ENCODE data around the gene ERAP2. TPM values are rescaled to one million over a fixed set of nuclear protein-coding genes. Genes with fewer than 3 reads are reported as not detected.

Gene ERAP2
- total RNA-seq, 1 experiment from 2014 or later = 4.5 TPM

GRCh38 chr5:96843140-96843539 is 33.2 kb upstream of the ERAP2 start:
- H3K9me3 ChIP-seq = no peaks in the 10 kb centered on the region
- intact Hi-C loops (cut with micrococcal nuclease; ENCODE audit: unreplicated experiment) = no loop called here
- ChIA-PET CTCF (no interaction called here), POLR2A (no interaction called here)
- no peaks in the 10 kb centered on the region for H3K9me3 Mint-ChIP-seq (ENCODE audit: unreplicated experiment)
- H3K27me3 ChIP-seq (replicated peaks; ENCODE audit: control insufficient read depth, insufficient read depth, low read length) = no peaks in the 10 kb centered on the region; the same call in 1 of the 2 replicates
- no peak for TF ChIP-seq CTCF (IDR thresholded peaks at IDR 0.05; ENCODE audit: insufficient read depth in 1 of 2, low read depth in 1 of 2, low read length in 1 of 2, severe bottlenecking in 1 of 2, unreplicated experiment in 1 of 2)
- H3K4me1 ChIP-seq = peaks cover 18% of the 10 kb centered on the region; the same call in 1 of the 2 replicates
- H3K36me3 ChIP-seq (ENCODE audit: control insufficient read depth, insufficient read depth, low read length) = no peaks in the 10 kb centered on the region
- H3K4me3 Mint-ChIP-seq (ENCODE audit: unreplicated experiment) = no peak overlapping the region
- H3K4me3 ChIP-seq (ENCODE audit: low read depth, low read length) = no peak overlapping the region
- no peaks in the 10 kb centered on the region for H3K36me3 Mint-ChIP-seq (ENCODE audit: insufficient read depth, unreplicated experiment)
- no peak for DNase-seq
- no peaks in the 10 kb centered on the region for H3K4me1 Mint-ChIP-seq (ENCODE audit: low read depth, unreplicated experiment)
- H3K27ac Mint-ChIP-seq (ENCODE audit: unreplicated experiment) = no peak overlapping the region
- peaks cover 7% of the 10 kb centered on the region for H3K27me3 Mint-ChIP-seq (ENCODE audit: insufficient read depth, unreplicated experiment)
- no TSS peak for BruUV-seq (replicated peaks)

- Mint-ChIP-seq H3K9me3 (ENCODE audit: unreplicated experiment) (no peaks in the 10 kb centered on the region), H3K27me3 (ENCODE audit: insufficient read depth, unreplicated experiment) (peaks cover 7% of the 10 kb centered on the region), H3K36me3 (ENCODE audit: insufficient read depth, unreplicated experiment) (no peaks in the 10 kb centered on the region), H3K4me1 (ENCODE audit: low read depth, unreplicated experiment) (no peaks in the 10 kb centered on the region), H3K27ac (ENCODE audit: unreplicated experiment) (no peak overlapping the region), H3K4me3 (ENCODE audit: unreplicated experiment) (no peak overlapping the region)
- DNase-seq = no peak
- H3K9me3 ChIP-seq = peaks cover 5% of the 10 kb centered on the region; the same call in 1 of the 2 replicates
- TF ChIP-seq CTCF (IDR thresholded peaks at IDR 0.05; ENCODE audit: insufficient read depth in 1 of 2, low read depth in 1 of 2, low read length in 1 of 2, severe bottlenecking in 1 of 2, unreplicated experiment in 1 of 2) = no peak
- H3K4me3 ChIP-seq (ENCODE audit: low read depth, low read length) = no peak overlapping the region
- no peaks in the 10 kb centered on the region for H3K36me3 ChIP-seq (ENCODE audit: control insufficient read depth, insufficient read depth, low read length)
- H3K27me3 ChIP-seq (replicated peaks; ENCODE audit: control insufficient read depth, insufficient read depth, low read length) = no peaks in the 10 kb centered on the region; the same call in 1 of the 2 replicates
- CTCF ChIA-PET = interaction anchor here (0.8 kb wide), 1 partner anchor 92 kb away, joined by 4 read pairs; no protein-coding TSS in a partner anchor
- BruUV-seq (replicated peaks) = no TSS peak
- H3K4me1 ChIP-seq = 0 out of 2 replicates have a peak, but pooled peaks cover 4% of the 10 kb centered on the region
- intact Hi-C loops (cut with micrococcal nuclease; ENCODE audit: unreplicated experiment) = no loop called here
- POLR2A ChIA-PET = no interaction called here
Observed at GRCh38 chr5:96844481-96844990, 31.8 kb upstream of the ERAP2 start.

GRCh38 chr5:96851312-96852062 is 24.8 kb upstream of the ERAP2 start:
- no peak for TF ChIP-seq CTCF (IDR thresholded peaks at IDR 0.05; ENCODE audit: insufficient read depth in 1 of 2, low read depth in 1 of 2, low read length in 1 of 2, severe bottlenecking in 1 of 2, unreplicated experiment in 1 of 2)
- intact Hi-C loops (cut with micrococcal nuclease; ENCODE audit: unreplicated experiment) = no loop called here
- Histone ChIP-seq H3K4me1 (no peaks in the 10 kb centered on the region), H3K4me3 (ENCODE audit: low read depth, low read length) (no peak overlapping the region), H3K36me3 (ENCODE audit: control insufficient read depth, insufficient read depth, low read length) (no peaks in the 10 kb centered on the region), H3K9me3 (peaks cover 5% of the 10 kb centered on the region; the same call in 1 of the 2 replicates), H3K27me3 (replicated peaks; ENCODE audit: control insufficient read depth, insufficient read depth, low read length) (no peaks in the 10 kb centered on the region)
- no peak for DNase-seq
- no peak overlapping the region for H3K4me3 Mint-ChIP-seq (ENCODE audit: unreplicated experiment)
- no peak overlapping the region for H3K27ac Mint-ChIP-seq (ENCODE audit: unreplicated experiment)
- no peaks in the 10 kb centered on the region for H3K36me3 Mint-ChIP-seq (ENCODE audit: insufficient read depth, unreplicated experiment)
- CTCF ChIA-PET = no interaction called here
- no peaks in the 10 kb centered on the region for H3K9me3 Mint-ChIP-seq (ENCODE audit: unreplicated experiment)
- POLR2A ChIA-PET = no interaction called here
- no peaks in the 10 kb centered on the region for H3K4me1 Mint-ChIP-seq (ENCODE audit: low read depth, unreplicated experiment)
- BruUV-seq (replicated peaks) = no TSS peak
- peaks cover 7% of the 10 kb centered on the region for H3K27me3 Mint-ChIP-seq (ENCODE audit: insufficient read depth, unreplicated experiment)
